ENCODE results near the gene EPG5.
"Not testable (repeated sequence)": the region's sequence is repeated elsewhere in the genome, so short reads cannot be mapped to it uniquely, and the experiment has no call there.

The EPG5 gene

DNA sequence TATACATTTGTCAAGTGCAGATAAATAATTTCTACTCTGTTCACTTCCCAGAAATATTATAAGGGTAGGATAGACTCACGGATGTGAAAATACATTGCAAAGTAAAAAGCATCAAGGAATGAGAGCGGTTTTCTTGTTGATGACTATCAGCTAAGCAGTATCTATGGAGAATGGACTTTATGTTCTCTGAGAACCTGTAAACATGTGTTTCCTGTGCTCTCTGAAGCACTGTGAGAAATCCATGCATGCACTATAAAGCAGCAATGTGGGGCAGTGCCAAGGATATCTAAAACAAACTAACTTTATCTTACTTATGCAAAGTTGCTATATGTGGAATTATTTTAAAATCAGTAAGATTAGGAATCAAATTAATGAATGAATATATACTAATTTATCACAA is 146.1 kb downstream of the EPG5 start:
- Histone ChIP-seq H3K4me3 (replicated peaks; ENCODE audit: low read depth, low read length) (no peak overlapping the region), H3K27me3 (replicated peaks; ENCODE audit: control insufficient read depth, insufficient read depth, low read length) (no peaks in the 10 kb centered on the region), H3K36me3 (ENCODE audit: control insufficient read depth, insufficient read depth, low read length) (no peaks in the 10 kb centered on the region)
- no peak for TF ChIP-seq CTCF (IDR thresholded peaks at IDR 0.05; ENCODE audit: insufficient read depth, low read length, poor library complexity, severe bottlenecking)
- no peak for DNase-seq (ENCODE audit: extremely low read depth, insufficient read length)

DNA sequence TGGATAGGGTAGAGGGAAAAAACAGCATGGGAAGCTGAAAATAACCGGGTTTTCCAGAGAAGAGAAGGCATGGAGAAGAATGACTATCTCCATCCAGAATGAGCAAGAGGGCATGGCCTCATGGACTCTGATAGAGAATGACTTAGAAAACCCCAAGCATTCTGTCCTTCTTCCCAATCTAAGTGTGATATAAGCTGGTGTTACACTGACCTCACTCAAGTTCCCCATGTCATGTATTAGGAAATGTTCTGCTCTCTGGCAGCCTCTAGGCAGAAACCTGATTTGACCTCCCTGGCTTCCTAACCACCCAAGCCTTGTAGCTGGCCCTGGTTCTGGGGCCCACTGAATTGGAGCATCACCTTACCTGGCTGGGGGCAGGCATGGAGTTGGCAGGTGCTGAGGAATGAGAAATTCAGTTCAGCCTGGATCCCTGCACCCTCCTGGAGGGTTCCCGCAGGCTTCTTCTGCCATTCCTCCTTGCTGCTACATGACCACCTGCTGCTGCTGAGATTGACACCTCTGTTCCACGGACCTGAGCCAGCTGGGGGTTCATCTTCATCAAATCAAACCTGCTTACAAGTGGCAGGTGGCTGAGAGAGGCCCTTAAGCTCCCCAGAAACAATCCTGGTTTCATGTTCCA is 146.9 kb downstream of the EPG5 start:
- no peak for TF ChIP-seq CTCF (IDR thresholded peaks at IDR 0.05; ENCODE audit: insufficient read depth, low read length, poor library complexity, severe bottlenecking)
- no peak overlapping the region for H3K4me3 ChIP-seq (replicated peaks; ENCODE audit: low read depth, low read length)
- H3K27me3 ChIP-seq (replicated peaks; ENCODE audit: control insufficient read depth, insufficient read depth, low read length): no peaks in the 10 kb centered on the region
- H3K36me3 ChIP-seq (ENCODE audit: control insufficient read depth, insufficient read depth, low read length): no peaks in the 10 kb centered on the region
- DNase-seq (ENCODE audit: extremely low read depth, insufficient read length): no peak

- H3K4me3 ChIP-seq (replicated peaks; ENCODE audit: low read depth, low read length); DNase-seq (ENCODE audit: extremely low read depth, insufficient read length); H3K36me3 ChIP-seq (ENCODE audit: control insufficient read depth, insufficient read depth, low read length); H3K27me3 ChIP-seq (replicated peaks; ENCODE audit: control insufficient read depth, insufficient read depth, low read length): not testable (repeated sequence)
Measured at GRCh38 chr18:45818765-45819164, 148.4 kb downstream of the EPG5 start.

- TF ChIP-seq CTCF (IDR thresholded peaks at IDR 0.05; ENCODE audit: insufficient read depth, low read length, poor library complexity, severe bottlenecking): no peak
- DNase-seq (ENCODE audit: extremely low read depth, insufficient read length): no peak
- H3K36me3 ChIP-seq (ENCODE audit: control insufficient read depth, insufficient read depth, low read length): no peaks in the 10 kb centered on the region
- no peak overlapping the region for H3K4me3 ChIP-seq (replicated peaks; ENCODE audit: low read depth, low read length)
- H3K27me3 ChIP-seq (replicated peaks; ENCODE audit: control insufficient read depth, insufficient read depth, low read length): no peaks in the 10 kb centered on the region
Measured at GRCh38 chr18:45817543-45817942, 149.6 kb downstream of the EPG5 start.

GRCh38 chr18:45814733-45815132 is 152.4 kb downstream of the EPG5 start:
- H3K27me3 ChIP-seq (replicated peaks; ENCODE audit: control insufficient read depth, insufficient read depth, low read length); H3K4me3 ChIP-seq (replicated peaks; ENCODE audit: low read depth, low read length); DNase-seq (ENCODE audit: extremely low read depth, insufficient read length); H3K36me3 ChIP-seq (ENCODE audit: control insufficient read depth, insufficient read depth, low read length): not testable (repeated sequence)

DNA sequence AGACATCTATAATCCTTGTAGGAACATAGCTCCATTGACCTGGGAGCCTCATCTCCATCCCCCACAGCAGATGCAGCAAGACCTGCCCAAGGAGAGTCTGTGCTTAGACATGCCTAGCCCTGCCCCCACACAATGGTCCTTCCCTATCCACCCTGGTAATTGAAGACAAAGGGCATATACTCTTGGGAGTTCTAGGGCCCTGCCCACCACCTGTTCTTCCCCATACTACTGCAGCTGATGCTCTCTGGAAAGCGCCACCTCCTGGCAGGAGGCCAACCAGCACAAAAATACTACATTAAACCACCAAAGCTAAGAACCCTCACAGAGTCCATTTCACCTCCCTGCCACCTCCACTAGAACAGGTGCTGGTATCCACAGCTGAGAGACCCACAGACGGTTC is 160.0 kb downstream of the EPG5 start:
- H3K4me3 ChIP-seq (replicated peaks; ENCODE audit: low read depth, low read length); H3K27me3 ChIP-seq (replicated peaks; ENCODE audit: control insufficient read depth, insufficient read depth, low read length); H3K36me3 ChIP-seq (ENCODE audit: control insufficient read depth, insufficient read depth, low read length); DNase-seq (ENCODE audit: extremely low read depth, insufficient read length): not testable (repeated sequence)
- peak; percentile 38 for TF ChIP-seq CTCF (IDR thresholded peaks at IDR 0.05; ENCODE audit: insufficient read depth, low read length, poor library complexity, severe bottlenecking)

GRCh38 chr18:45806226-45806625 is 160.9 kb downstream of the EPG5 start:
- Histone ChIP-seq H3K4me3 (replicated peaks; ENCODE audit: low read depth, low read length) (no peak overlapping the region), H3K27me3 (replicated peaks; ENCODE audit: control insufficient read depth, insufficient read depth, low read length) (no peaks in the 10 kb centered on the region), H3K36me3 (ENCODE audit: control insufficient read depth, insufficient read depth, low read length) (no peaks in the 10 kb centered on the region)
- DNase-seq (ENCODE audit: extremely low read depth, insufficient read length): no peak
- no peak for TF ChIP-seq CTCF (IDR thresholded peaks at IDR 0.05; ENCODE audit: insufficient read depth, low read length, poor library complexity, severe bottlenecking)
